Smooth muscle cell (in vitro differentiated cells): ENCODE measurements around the gene PTGS2. TPM values are rescaled to one million over a fixed set of nuclear protein-coding genes. Genes with fewer than 3 reads are reported as not detected.

Experiments used
- DNase-seq: peaks from one replicate; lab custom pipeline; 2025; ENCODE audit not compliant: unreplicated experiment; lab: John Stamatoyannopoulos, UW
- H2AFZ ChIP-seq: fragments of 200-600 bp; sonication (generic); 2 replicates; pipeline ENCODE4 v1.6.0; 2016; ENCODE audit warnings: antibody characterized with exemption, low read depth, mild to moderate bottlenecking
- H3F3A ChIP-seq: fragments of 200-600 bp; sonication (generic); 2 replicates; pipeline ENCODE4 v1.6.0; 2017; ENCODE audit warnings: antibody characterized with exemption, low read depth
- H3K27ac ChIP-seq: fragments of 200-600 bp; sonication (generic); 2 replicates; pipeline ENCODE4 v1.5.1; 2016; ENCODE audit warnings: low read depth, mild to moderate bottlenecking
- H3K27me3 ChIP-seq: fragments of 200-600 bp; sonication (generic); 2 replicates; pipeline ENCODE4 v1.6.1; 2016; ENCODE audit warnings: low read depth, mild to moderate bottlenecking
- H3K36me3 ChIP-seq: fragments of 200-600 bp; sonication (generic); 2 replicates; pipeline ENCODE4 v1.5.1; 2016; ENCODE audit warnings: low read depth
- H3K4me1 ChIP-seq: fragments of 200-600 bp; sonication (generic); 2 replicates; pipeline ENCODE4 v1.5.1; 2016; ENCODE audit warnings: low read depth
- H3K4me2 ChIP-seq: fragments of 200-600 bp; sonication (generic); 2 replicates; pipeline ENCODE4 v1.6.0; 2016; ENCODE audit warnings: mild to moderate bottlenecking
- H3K4me3 ChIP-seq: fragments of 200-600 bp; sonication (generic); 2 replicates; pipeline ENCODE4 v1.5.1; 2016; ENCODE audit warnings: mild to moderate bottlenecking
- H3K79me2 ChIP-seq: fragments of 200-600 bp; sonication (generic); 2 replicates; pipeline ENCODE4 v1.6.0; 2016; ENCODE audit warnings: low read depth, mild to moderate bottlenecking
- H3K9ac ChIP-seq: fragments of 200-600 bp; sonication (generic); 2 replicates; pipeline ENCODE4 v1.6.0; 2016; ENCODE audit warnings: low read depth
- H3K9me3 ChIP-seq: fragments of 200-600 bp; sonication (generic); replicated peaks from 2 replicates; pipeline ENCODE4 v1.5.1; 2016; ENCODE audit warnings: low read depth
- H4K20me1 ChIP-seq: fragments of 200-600 bp; sonication (generic); 2 replicates; pipeline ENCODE4 v1.6.0; 2016; ENCODE audit warnings: low read depth
- WGBS: methylation state at CpG from one replicate; pipeline ENCODE4 v1.1.7; 2016; ENCODE audit warnings: low lambda C conversion rate; 5-methylcytosine and 5-hydroxymethylcytosine counted together
- polyA plus RNA-seq: library from polyadenylated mRNA; unstranded; fragments of >200 nt; fragmentation: Nextera tagmentation; extraction: Ambion mirVana; gene quantifications from 2 replicates; pipeline ENCODE4 v1.2.1, GENCODE V29; 2016
- total RNA-seq: library from RNA; depleted of rRNA; stranded (reverse); fragments of >200 nt; gene quantifications from 2 replicates; pipeline ENCODE4 v1.2.3, GENCODE V29; 2014
- TF ChIP-seq, protein P1 (sequence below): fragments of 200-600 bp; sonication (generic); IDR thresholded peaks from 2 replicates; pipeline ENCODE4 v1.5.1; 2017; ENCODE audit warnings: borderline replicate concordance, mild to moderate bottlenecking, antibody characterized with exemption; ENCODE audit not compliant: insufficient read depth, poor library complexity, severe bottlenecking

PTGS2 gene
- total and polyA plus RNA-seq, 2 experiments from 2014 or later, result 37.2 to 148 TPM

DNA sequence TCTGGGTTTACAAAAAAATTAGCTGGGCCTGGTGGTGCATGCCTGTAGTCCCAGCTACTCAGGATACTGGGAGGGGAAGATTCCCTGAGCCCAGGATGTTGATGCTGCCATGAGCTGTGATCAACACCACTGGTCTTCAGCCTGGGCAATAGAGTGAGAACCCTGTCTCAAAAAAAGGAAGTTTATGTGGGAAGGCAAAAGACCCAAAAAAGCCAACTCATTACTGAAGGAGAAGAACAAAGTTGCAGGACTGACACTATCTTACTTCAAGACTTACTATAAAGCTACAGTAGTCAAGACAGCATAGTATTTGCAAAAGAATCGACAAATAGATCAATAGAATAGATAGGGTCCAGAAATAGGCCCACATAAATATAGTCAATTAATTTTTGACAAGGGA lies 9.2 kb upstream of the PTGS2 start:
- TF ChIP-seq, protein P1, sequence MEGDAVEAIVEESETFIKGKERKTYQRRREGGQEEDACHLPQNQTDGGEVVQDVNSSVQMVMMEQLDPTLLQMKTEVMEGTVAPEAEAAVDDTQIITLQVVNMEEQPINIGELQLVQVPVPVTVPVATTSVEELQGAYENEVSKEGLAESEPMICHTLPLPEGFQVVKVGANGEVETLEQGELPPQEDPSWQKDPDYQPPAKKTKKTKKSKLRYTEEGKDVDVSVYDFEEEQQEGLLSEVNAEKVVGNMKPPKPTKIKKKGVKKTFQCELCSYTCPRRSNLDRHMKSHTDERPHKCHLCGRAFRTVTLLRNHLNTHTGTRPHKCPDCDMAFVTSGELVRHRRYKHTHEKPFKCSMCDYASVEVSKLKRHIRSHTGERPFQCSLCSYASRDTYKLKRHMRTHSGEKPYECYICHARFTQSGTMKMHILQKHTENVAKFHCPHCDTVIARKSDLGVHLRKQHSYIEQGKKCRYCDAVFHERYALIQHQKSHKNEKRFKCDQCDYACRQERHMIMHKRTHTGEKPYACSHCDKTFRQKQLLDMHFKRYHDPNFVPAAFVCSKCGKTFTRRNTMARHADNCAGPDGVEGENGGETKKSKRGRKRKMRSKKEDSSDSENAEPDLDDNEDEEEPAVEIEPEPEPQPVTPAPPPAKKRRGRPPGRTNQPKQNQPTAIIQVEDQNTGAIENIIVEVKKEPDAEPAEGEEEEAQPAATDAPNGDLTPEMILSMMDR, result no peak
- Histone ChIP-seq H3K4me3 (no peak overlapping the region), H3K79me2 (no peaks in the 10 kb centered on the region), H3K27me3 (no peaks in the 10 kb centered on the region), H3K9ac (no peak overlapping the region), H2AFZ (no peak overlapping the region), H3K36me3 (no peaks in the 10 kb centered on the region), H4K20me1 (no peaks in the 10 kb centered on the region), H3K27ac (no peak overlapping the region), H3F3A (no peaks in the 10 kb centered on the region), H3K4me1 (no peaks in the 10 kb centered on the region), H3K9me3 (no peaks in the 10 kb centered on the region), H3K4me2 (no peak overlapping the region)
- no peak for DNase-seq
- WGBS, result 86% methylated on average over 1 of the region's 1 CpG

DNA sequence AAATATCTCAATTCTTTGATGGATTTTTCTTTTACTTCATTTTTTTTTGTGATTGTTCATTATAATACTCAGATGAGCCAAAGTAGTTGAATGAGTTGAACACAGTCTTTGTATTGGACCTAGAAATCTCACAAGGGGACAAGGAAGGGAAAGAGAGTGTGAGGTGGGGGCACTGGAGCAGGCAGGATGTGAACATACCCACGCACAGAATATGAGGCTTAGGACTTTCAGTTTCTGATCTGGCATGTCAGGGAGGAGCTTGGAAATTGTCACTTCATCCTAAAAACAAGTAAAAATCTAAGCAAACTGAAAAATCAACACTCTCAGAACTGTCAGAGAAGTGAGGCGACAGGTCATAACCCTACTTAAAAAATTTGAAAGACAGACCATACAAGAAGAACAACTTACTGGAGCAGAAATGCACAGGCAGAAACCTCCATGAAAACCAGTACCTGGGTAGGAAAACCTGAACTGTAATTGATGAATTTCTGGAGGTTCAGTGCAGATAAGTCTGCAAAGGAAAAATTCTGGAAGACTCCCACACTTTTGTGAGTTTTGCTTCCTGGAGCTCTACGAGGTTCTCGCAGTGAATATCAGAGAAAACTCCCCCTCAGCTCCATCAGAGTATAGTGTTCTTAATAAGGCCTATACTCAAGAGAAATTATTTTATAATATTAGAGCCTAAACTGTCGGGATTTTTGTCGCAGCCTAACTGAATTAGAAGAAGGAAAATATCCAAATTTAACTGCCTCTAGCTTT lies 3.6 kb upstream of the PTGS2 start:
- 89% methylated on average over 6 of the region's 6 CpGs for WGBS
- Histone ChIP-seq H2AFZ (no peak overlapping the region), H4K20me1 (no peaks in the 10 kb centered on the region), H3K4me1 (no peaks in the 10 kb centered on the region), H3K27me3 (no peaks in the 10 kb centered on the region), H3F3A (no peaks in the 10 kb centered on the region), H3K9ac (no peak overlapping the region), H3K36me3 (no peaks in the 10 kb centered on the region), H3K79me2 (peaks cover 4% of the 10 kb centered on the region), H3K4me2 (no peak overlapping the region), H3K9me3 (no peaks in the 10 kb centered on the region), H3K27ac (no peak overlapping the region), H3K4me3 (no peak overlapping the region)
- no peak for DNase-seq
- TF ChIP-seq, protein P1, result no peak

DNA sequence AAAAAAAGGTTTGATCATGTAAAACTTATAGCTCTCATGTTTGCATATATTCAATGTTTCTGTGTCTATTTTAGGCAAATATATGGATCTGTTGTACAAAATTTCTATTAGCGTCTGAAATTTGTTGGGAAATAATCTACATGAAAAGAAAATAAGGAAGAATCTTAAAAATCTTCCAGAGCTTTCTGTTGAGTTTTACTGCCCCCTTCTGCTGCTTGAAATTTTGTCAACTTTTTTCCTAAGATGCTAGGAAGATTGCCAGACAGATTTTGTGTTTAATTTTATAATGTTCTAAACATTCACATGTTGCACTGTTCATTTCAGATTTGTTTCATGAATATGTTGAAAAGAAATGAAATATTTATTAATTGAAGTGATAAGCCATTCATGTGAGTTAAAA lies 2.5 kb upstream of the PTGS2 start:
- DNase-seq, result no peak
- Histone ChIP-seq H4K20me1 (no peaks in the 10 kb centered on the region), H3K4me1 (no peaks in the 10 kb centered on the region), H2AFZ (no peak overlapping the region), H3K27me3 (no peaks in the 10 kb centered on the region), H3K9ac (no peak overlapping the region), H3K36me3 (no peaks in the 10 kb centered on the region), H3K27ac (no peak overlapping the region), H3K4me3 (no peak overlapping the region), H3K4me2 (peak overlapping the region; percentile 88), H3K79me2 (peaks cover 4% of the 10 kb centered on the region), H3K9me3 (no peaks in the 10 kb centered on the region), H3F3A (no peaks in the 10 kb centered on the region)
- 69% methylated on average over 1 of the region's 1 CpG for WGBS
- TF ChIP-seq, protein P1, result peak; percentile 18

DNA sequence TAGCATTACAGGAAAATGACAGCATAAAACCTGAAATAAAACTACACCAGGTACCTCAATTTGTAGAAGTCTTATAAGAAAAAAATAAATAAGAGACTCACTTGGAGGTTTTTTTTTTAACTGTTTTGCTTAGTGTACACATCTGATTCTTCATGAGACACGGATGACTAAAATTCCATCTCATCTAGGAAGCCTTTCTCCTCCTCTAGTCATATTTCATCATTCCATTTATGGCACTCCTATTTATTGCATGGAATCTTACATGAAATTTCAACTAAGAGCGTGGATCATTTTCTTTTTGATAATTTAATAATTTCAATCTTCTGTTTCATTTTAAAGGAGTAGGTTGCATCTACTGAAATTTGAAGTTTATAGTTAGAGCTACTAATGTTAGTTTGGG lies 1.6 kb upstream of the PTGS2 start:
- H4K20me1 ChIP-seq, result no peaks in the 10 kb centered on the region
- H3K27me3 ChIP-seq, result no peaks in the 10 kb centered on the region
- WGBS, result 74% methylated on average over 2 of the region's 2 CpGs
- no peak overlapping the region for H2AFZ ChIP-seq
- H3K9ac ChIP-seq, result no peak overlapping the region
- peaks cover 4% of the 10 kb centered on the region for H3K79me2 ChIP-seq
- H3K4me3 ChIP-seq, result peak overlapping the region; percentile 72
- no peak overlapping the region for H3K27ac ChIP-seq
- no peaks in the 10 kb centered on the region for H3K36me3 ChIP-seq
- H3F3A ChIP-seq, result no peaks in the 10 kb centered on the region
- H3K4me1 ChIP-seq, result no peaks in the 10 kb centered on the region
- TF ChIP-seq, protein P1, result no peak
- no peak for DNase-seq
- H3K4me2 ChIP-seq, result peak overlapping the region; percentile 88
- no peaks in the 10 kb centered on the region for H3K9me3 ChIP-seq
